Measurements from ENCODE around the gene ST3GAL4.
"Not testable (repeated sequence)": the region's sequence is repeated elsewhere in the genome, so short reads cannot be mapped to it uniquely, and the experiment has no call there.

The ST3GAL4 gene

GRCh38 chr11:126385991-126386728, 30.7 kb downstream of the ST3GAL4 start:
- no peak for DNase-seq (ENCODE audit: low read depth)
- no peak overlapping the region for H3K4me3 ChIP-seq (replicated peaks; ENCODE audit: low read depth, low read length)
- TF ChIP-seq, protein P1, sequence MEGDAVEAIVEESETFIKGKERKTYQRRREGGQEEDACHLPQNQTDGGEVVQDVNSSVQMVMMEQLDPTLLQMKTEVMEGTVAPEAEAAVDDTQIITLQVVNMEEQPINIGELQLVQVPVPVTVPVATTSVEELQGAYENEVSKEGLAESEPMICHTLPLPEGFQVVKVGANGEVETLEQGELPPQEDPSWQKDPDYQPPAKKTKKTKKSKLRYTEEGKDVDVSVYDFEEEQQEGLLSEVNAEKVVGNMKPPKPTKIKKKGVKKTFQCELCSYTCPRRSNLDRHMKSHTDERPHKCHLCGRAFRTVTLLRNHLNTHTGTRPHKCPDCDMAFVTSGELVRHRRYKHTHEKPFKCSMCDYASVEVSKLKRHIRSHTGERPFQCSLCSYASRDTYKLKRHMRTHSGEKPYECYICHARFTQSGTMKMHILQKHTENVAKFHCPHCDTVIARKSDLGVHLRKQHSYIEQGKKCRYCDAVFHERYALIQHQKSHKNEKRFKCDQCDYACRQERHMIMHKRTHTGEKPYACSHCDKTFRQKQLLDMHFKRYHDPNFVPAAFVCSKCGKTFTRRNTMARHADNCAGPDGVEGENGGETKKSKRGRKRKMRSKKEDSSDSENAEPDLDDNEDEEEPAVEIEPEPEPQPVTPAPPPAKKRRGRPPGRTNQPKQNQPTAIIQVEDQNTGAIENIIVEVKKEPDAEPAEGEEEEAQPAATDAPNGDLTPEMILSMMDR (IDR thresholded peaks at IDR 0.05; ENCODE audit: low read length, missing control alignments): no peak

DNA sequence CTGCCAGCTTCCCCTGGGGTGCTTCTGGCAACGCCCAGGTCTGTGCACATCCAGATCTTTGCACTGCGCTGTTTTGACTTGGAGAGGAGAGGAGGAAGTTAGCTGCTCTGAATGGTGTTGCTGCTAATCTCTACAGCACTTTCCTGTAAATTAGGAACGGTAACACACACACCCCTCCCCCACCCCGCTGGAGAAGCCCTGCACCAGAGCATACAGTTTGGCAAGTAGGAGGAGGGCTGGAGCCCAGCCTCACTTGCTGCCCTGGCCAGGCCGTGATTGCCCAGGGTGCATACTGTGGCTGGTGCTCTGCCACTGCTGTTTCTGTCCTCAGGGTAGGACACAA, 31.2 kb downstream of the ST3GAL4 start:
- not testable (repeated sequence) for H3K4me3 ChIP-seq (replicated peaks; ENCODE audit: low read depth, low read length); DNase-seq (ENCODE audit: low read depth)

GRCh38 chr11:126387857-126388256, 32.4 kb downstream of the ST3GAL4 start:
- DNase-seq (ENCODE audit: low read depth): no peak
- no peak overlapping the region for H3K4me3 ChIP-seq (replicated peaks; ENCODE audit: low read depth, low read length)
- TF ChIP-seq, protein P1 (IDR thresholded peaks at IDR 0.05; ENCODE audit: low read length, missing control alignments): no peak

GRCh38 chr11:126390272-126390867, 34.9 kb downstream of the ST3GAL4 start:
- no peak for DNase-seq (ENCODE audit: low read depth)
- no peak overlapping the region for H3K4me3 ChIP-seq (replicated peaks; ENCODE audit: low read depth, low read length)
- TF ChIP-seq, protein P1 (IDR thresholded peaks at IDR 0.05; ENCODE audit: low read length, missing control alignments): no peak

GRCh38 chr11:126391286-126391954, 35.9 kb downstream of the ST3GAL4 start:
- TF ChIP-seq, protein P1 (IDR thresholded peaks at IDR 0.05; ENCODE audit: low read length, missing control alignments): no peak
- no peak for DNase-seq (ENCODE audit: low read depth)
- H3K4me3 ChIP-seq (replicated peaks; ENCODE audit: low read depth, low read length): no peak overlapping the region

GRCh38 chr11:126391970-126392632, 36.6 kb downstream of the ST3GAL4 start:
- no peak overlapping the region for H3K4me3 ChIP-seq (replicated peaks; ENCODE audit: low read depth, low read length)
- peak; percentile 35 for DNase-seq (ENCODE audit: low read depth)
- TF ChIP-seq, protein P1 (IDR thresholded peaks at IDR 0.05; ENCODE audit: low read length, missing control alignments): peak; percentile 7

DNA sequence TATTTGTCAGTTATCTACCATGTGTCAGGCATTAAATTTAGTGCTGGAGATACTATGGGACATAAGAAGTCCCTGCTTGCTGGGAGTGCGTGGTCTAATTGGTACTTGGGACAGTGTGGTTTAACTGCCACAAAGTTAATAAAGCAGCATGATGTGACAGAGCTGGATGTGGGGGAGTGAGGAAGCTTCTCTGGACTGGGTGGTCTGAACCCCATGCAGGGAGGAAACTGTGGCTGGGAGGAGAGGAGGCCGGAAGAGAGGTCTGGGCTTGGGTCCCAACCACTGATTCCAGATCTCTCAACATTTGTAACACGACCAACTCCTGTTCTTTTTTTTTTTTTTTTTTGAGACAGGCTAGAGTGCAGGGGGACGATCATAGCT, 37.1 kb downstream of the ST3GAL4 start:
- TF ChIP-seq, protein P1 (IDR thresholded peaks at IDR 0.05; ENCODE audit: low read length, missing control alignments): no peak
- DNase-seq (ENCODE audit: low read depth): peak; percentile 53
- no peak overlapping the region for H3K4me3 ChIP-seq (replicated peaks; ENCODE audit: low read depth, low read length)
